Neural cell (in vitro differentiated cells): ENCODE measurements around the gene PAFAH2.

Experiments
- EP300 ChIP-seq: fragments of 450-650 bp; conservative IDR thresholded peaks from 2 replicates; pipeline ENCODE4 v1.6.1; 2014; ENCODE audit warnings: antibody characterized with exemption, mild to moderate bottlenecking, moderate library complexity; ENCODE audit not compliant: poor library complexity, severe bottlenecking
- EZH2 ChIP-seq: fragments of 200-600, 300-800 bp; shearing (Covaris generic), sonication (generic); IDR thresholded peaks from 2 replicates; pipeline ENCODE4 v1.6.1; 2014; ENCODE audit warnings: antibody characterized with exemption, low read length, borderline replicate concordance, mild to moderate bottlenecking; ENCODE audit not compliant: insufficient read depth, poor library complexity, severe bottlenecking
- MXI1 ChIP-seq: fragments of 450-650 bp; conservative IDR thresholded peaks from 2 replicates; pipeline ENCODE4 v1.6.1; 2014; ENCODE audit warnings: antibody characterized with exemption, mild to moderate bottlenecking; ENCODE audit not compliant: poor library complexity, severe bottlenecking
- POLR2AphosphoS5 ChIP-seq: IDR thresholded peaks from 2 replicates; pipeline ENCODE4 v1.6.1; 2012
- RAD21 ChIP-seq: fragments of 450-650 bp; conservative IDR thresholded peaks from 2 replicates; pipeline ENCODE4 v1.6.1; 2014; ENCODE audit warnings: antibody characterized with exemption, mild to moderate bottlenecking, moderate library complexity
- SMC3 ChIP-seq: fragments of 450-650 bp; conservative IDR thresholded peaks from 2 replicates; pipeline ENCODE4 v1.6.1; 2014; ENCODE audit warnings: antibody characterized with exemption, mild to moderate bottlenecking, moderate library complexity; ENCODE audit not compliant: poor library complexity
- TAF1 ChIP-seq: IDR thresholded peaks from 2 replicates; pipeline ENCODE4 v1.6.1; 2012; ENCODE audit warnings: low read depth
- TF ChIP-seq, protein P1 (sequence below): fragments of 450-650 bp; IDR thresholded peaks from 2 replicates; pipeline ENCODE4 v1.5.1; 2014; ENCODE audit warnings: antibody characterized with exemption, mild to moderate bottlenecking, moderate library complexity; ENCODE audit not compliant: poor library complexity, severe bottlenecking
- TF ChIP-seq, protein P2 (sequence below): IDR thresholded peaks from 2 replicates; pipeline ENCODE4 v1.6.1; 2012; ENCODE audit warnings: borderline replicate concordance

DNA sequence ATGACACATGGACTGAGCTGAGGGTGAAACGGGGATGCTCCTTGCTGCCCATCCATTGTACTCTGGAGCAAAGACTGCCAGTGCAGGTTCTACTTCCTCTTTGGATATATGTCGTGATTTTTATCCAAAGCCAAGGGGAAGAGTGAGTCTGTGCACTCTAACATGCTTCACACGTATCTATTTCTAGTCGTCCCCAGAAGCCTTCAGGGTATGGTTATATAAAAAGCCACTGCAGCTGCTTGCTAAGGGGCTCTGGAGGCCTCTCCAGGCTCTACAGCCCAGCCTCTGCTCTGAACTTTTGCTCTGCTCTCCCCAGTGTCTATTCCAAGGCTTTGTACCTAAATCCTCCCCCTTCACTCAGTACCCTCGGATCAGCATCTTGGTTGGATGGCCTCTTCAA, 20.1 kb downstream of the PAFAH2 start:
- no peak for TF ChIP-seq EP300
- TF ChIP-seq, protein P1, sequence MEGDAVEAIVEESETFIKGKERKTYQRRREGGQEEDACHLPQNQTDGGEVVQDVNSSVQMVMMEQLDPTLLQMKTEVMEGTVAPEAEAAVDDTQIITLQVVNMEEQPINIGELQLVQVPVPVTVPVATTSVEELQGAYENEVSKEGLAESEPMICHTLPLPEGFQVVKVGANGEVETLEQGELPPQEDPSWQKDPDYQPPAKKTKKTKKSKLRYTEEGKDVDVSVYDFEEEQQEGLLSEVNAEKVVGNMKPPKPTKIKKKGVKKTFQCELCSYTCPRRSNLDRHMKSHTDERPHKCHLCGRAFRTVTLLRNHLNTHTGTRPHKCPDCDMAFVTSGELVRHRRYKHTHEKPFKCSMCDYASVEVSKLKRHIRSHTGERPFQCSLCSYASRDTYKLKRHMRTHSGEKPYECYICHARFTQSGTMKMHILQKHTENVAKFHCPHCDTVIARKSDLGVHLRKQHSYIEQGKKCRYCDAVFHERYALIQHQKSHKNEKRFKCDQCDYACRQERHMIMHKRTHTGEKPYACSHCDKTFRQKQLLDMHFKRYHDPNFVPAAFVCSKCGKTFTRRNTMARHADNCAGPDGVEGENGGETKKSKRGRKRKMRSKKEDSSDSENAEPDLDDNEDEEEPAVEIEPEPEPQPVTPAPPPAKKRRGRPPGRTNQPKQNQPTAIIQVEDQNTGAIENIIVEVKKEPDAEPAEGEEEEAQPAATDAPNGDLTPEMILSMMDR, result no peak
- TF ChIP-seq EZH2, result no peak
- TF ChIP-seq, protein P2, sequence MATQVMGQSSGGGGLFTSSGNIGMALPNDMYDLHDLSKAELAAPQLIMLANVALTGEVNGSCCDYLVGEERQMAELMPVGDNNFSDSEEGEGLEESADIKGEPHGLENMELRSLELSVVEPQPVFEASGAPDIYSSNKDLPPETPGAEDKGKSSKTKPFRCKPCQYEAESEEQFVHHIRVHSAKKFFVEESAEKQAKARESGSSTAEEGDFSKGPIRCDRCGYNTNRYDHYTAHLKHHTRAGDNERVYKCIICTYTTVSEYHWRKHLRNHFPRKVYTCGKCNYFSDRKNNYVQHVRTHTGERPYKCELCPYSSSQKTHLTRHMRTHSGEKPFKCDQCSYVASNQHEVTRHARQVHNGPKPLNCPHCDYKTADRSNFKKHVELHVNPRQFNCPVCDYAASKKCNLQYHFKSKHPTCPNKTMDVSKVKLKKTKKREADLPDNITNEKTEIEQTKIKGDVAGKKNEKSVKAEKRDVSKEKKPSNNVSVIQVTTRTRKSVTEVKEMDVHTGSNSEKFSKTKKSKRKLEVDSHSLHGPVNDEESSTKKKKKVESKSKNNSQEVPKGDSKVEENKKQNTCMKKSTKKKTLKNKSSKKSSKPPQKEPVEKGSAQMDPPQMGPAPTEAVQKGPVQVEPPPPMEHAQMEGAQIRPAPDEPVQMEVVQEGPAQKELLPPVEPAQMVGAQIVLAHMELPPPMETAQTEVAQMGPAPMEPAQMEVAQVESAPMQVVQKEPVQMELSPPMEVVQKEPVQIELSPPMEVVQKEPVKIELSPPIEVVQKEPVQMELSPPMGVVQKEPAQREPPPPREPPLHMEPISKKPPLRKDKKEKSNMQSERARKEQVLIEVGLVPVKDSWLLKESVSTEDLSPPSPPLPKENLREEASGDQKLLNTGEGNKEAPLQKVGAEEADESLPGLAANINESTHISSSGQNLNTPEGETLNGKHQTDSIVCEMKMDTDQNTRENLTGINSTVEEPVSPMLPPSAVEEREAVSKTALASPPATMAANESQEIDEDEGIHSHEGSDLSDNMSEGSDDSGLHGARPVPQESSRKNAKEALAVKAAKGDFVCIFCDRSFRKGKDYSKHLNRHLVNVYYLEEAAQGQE, result no peak
- no peak for TF ChIP-seq RAD21
- TF ChIP-seq TAF1, result no peak
- TF ChIP-seq SMC3, result no peak
- no peak for TF ChIP-seq MXI1
- TF ChIP-seq POLR2AphosphoS5, result no peak
